H9 (cell line): ENCODE data around the gene INSRR. TPM values are rescaled to one million over a fixed set of nuclear protein-coding genes. Genes with fewer than 3 reads are reported as not detected.

Experiments
- DNase-seq: peaks from one replicate; pipeline ENCODE4 v3.0.0-alpha.2; 2017
- H2AFZ ChIP-seq: one replicate; pipeline ENCODE4 v1.6.1; 2013; ENCODE audit warnings: mild to moderate bottlenecking, low read length, control low read depth, moderate library complexity
- H2AK5ac ChIP-seq: 2 replicates; pipeline ENCODE4 v1.6.1; 2013; ENCODE audit warnings: low read length, control low read depth, mixed read lengths; ENCODE audit not compliant: insufficient read length
- H2BK120ac ChIP-seq: one replicate; pipeline ENCODE4 v1.6.1; 2013; ENCODE audit warnings: low read depth, mild to moderate bottlenecking, low read length, control low read depth, inconsistent platforms; ENCODE audit not compliant: poor library complexity, severe bottlenecking
- H2BK12ac ChIP-seq: 2 replicates; pipeline ENCODE4 v1.6.1; 2013; ENCODE audit warnings: low read length, control low read depth, mixed read lengths, low read depth; ENCODE audit not compliant: insufficient read length
- H2BK15ac ChIP-seq: 2 replicates; pipeline ENCODE4 v1.6.1; 2013; ENCODE audit warnings: low read depth, low read length, control low read depth
- H2BK20ac ChIP-seq: one replicate; pipeline ENCODE4 v1.6.1; 2013; ENCODE audit warnings: low read depth, mild to moderate bottlenecking, low read length, control low read depth, inconsistent platforms; ENCODE audit not compliant: poor library complexity, severe bottlenecking
- H2BK5ac ChIP-seq: 2 replicates; pipeline ENCODE4 v1.6.1; 2013; ENCODE audit warnings: low read length, control low read depth, mixed read lengths; ENCODE audit not compliant: insufficient read length
- H3K14ac ChIP-seq: 2 replicates; pipeline ENCODE4 v1.6.1; 2013; ENCODE audit warnings: low read length, control low read depth; ENCODE audit not compliant: insufficient read depth
- H3K18ac ChIP-seq: 2 replicates; pipeline ENCODE4 v1.6.1; 2013; ENCODE audit warnings: low read depth, mild to moderate bottlenecking, mixed read lengths, low read length, control low read depth; ENCODE audit not compliant: insufficient read length
- H3K23ac ChIP-seq: 2 replicates; pipeline ENCODE4 v1.6.1; 2013; ENCODE audit warnings: low read length, control low read depth, mixed read lengths, low read depth; ENCODE audit not compliant: insufficient read length
- H3K23me2 ChIP-seq: 2 replicates; pipeline ENCODE4 v1.6.1; 2013; ENCODE audit warnings: low read depth, mild to moderate bottlenecking, mixed read lengths, low read length, control low read depth; ENCODE audit not compliant: insufficient read length, poor library complexity, severe bottlenecking
- H3K27ac ChIP-seq: 2 replicates; pipeline ENCODE4 v1.5.1; 2013; ENCODE audit warnings: low read length, control low read depth, mixed read lengths, low read depth; ENCODE audit not compliant: insufficient read length
- H3K27me3 ChIP-seq: 2 replicates; pipeline ENCODE4 v1.6.1; 2013; ENCODE audit warnings: low read length, control low read depth, inconsistent platforms; ENCODE audit not compliant: insufficient read depth
- H3K4ac ChIP-seq: 2 replicates; pipeline ENCODE4 v1.6.1; 2013; ENCODE audit warnings: low read depth, mild to moderate bottlenecking, control low read depth, inconsistent platforms, low read length, moderate library complexity
- H3K4me1 ChIP-seq: 2 replicates; pipeline ENCODE4 v1.6.1; 2013; ENCODE audit warnings: low read length, control low read depth, inconsistent platforms; ENCODE audit not compliant: insufficient read depth
- H3K4me2 ChIP-seq: 2 replicates; pipeline ENCODE4 v1.6.1; 2013; ENCODE audit warnings: low read length, control low read depth, mixed read lengths; ENCODE audit not compliant: insufficient read length, insufficient read depth
- H3K56ac ChIP-seq: 2 replicates; pipeline ENCODE4 v1.6.1; 2013; ENCODE audit warnings: low read depth, mild to moderate bottlenecking, mixed read lengths, low read length, control low read depth; ENCODE audit not compliant: insufficient read length
- H3K79me1 ChIP-seq: 2 replicates; pipeline ENCODE4 v1.6.1; 2013; ENCODE audit warnings: low read depth, mild to moderate bottlenecking, moderate library complexity, low read length, control low read depth, inconsistent platforms; ENCODE audit not compliant: insufficient read depth, poor library complexity, severe bottlenecking
- H3K79me2 ChIP-seq: 2 replicates; pipeline ENCODE4 v1.6.1; 2013; ENCODE audit warnings: low read length, control low read depth, inconsistent platforms; ENCODE audit not compliant: insufficient read depth
- H3K9ac ChIP-seq: 2 replicates; pipeline ENCODE4 v1.6.1; 2013; ENCODE audit warnings: low read length, control low read depth, mixed read lengths; ENCODE audit not compliant: insufficient read length; ENCODE audit errors: extremely low read depth
- H3K9me3 ChIP-seq: one replicate; pipeline ENCODE4 v1.6.1; 2013; ENCODE audit warnings: low read depth, low read length, inconsistent platforms; ENCODE audit not compliant: control insufficient read depth
- H3T11ph ChIP-seq: one replicate; pipeline ENCODE4 v1.6.1; 2013; ENCODE audit warnings: mild to moderate bottlenecking, low read length, control low read depth, inconsistent platforms
- H4K20me1 ChIP-seq: one replicate; pipeline ENCODE4 v1.6.1; 2013; ENCODE audit not compliant: control insufficient read depth, insufficient read length, insufficient read depth
- H4K5ac ChIP-seq: 2 replicates; pipeline ENCODE4 v1.6.1; 2013; ENCODE audit warnings: low read depth, mild to moderate bottlenecking, mixed read lengths, low read length, control low read depth; ENCODE audit not compliant: insufficient read length
- H4K8ac ChIP-seq: replicated peaks from 2 replicates; pipeline ENCODE4 v1.6.1; 2013; ENCODE audit warnings: low read length, control low read depth, mixed read lengths, low read depth; ENCODE audit not compliant: insufficient read length
- H4K91ac ChIP-seq: 2 replicates; pipeline ENCODE4 v1.6.1; 2013; ENCODE audit warnings: low read depth, mild to moderate bottlenecking, moderate library complexity, mixed read lengths, low read length, control low read depth; ENCODE audit not compliant: insufficient read length
- H3K27ac Mint-ChIP-seq, 3 experiments: 2 replicates in 2 of 3; 3 replicates in 1 of 3; pipeline ENCODE4 v1.8.0; 2020 to 2021; ENCODE audit warnings: mixed read lengths in 3 of 3, mild to moderate bottlenecking in 1 of 3, moderate library complexity in 1 of 3
- H3K27me3 Mint-ChIP-seq: 2 replicates; pipeline ENCODE4 v1.8.0; 2021; ENCODE audit warnings: low read depth, mild to moderate bottlenecking, moderate library complexity, mixed read lengths
- H3K36me3 Mint-ChIP-seq, 3 experiments: 2 replicates in 2 of 3; 3 replicates in 1 of 3; pipeline ENCODE4 v1.8.0; 2020 to 2021; ENCODE audit warnings: low read depth in 3 of 3, mixed read lengths in 3 of 3; ENCODE audit not compliant: insufficient read depth in 1 of 3
- H3K4me1 Mint-ChIP-seq, 2 experiments: 2 replicates each; pipeline ENCODE4 v1.8.0; 2020; ENCODE audit warnings: mixed read lengths in 2 of 2
- H3K4me3 Mint-ChIP-seq, 2 experiments: 2 replicates in 1 of 2; 3 replicates in 1 of 2; pipeline ENCODE4 v1.8.0; 2020 to 2021; ENCODE audit warnings: mild to moderate bottlenecking in 2 of 2, mixed read lengths in 2 of 2, moderate library complexity in 1 of 2
- H3K9me3 Mint-ChIP-seq, 2 experiments: 2 replicates in 1 of 2; 3 replicates in 1 of 2; pipeline ENCODE4 v1.8.0; 2020; ENCODE audit warnings: mild to moderate bottlenecking in 2 of 2, mixed read lengths in 2 of 2, moderate library complexity in 1 of 2
- WGBS: extraction: QIAGEN DNeasy Blood & Tissue Kit; methylation state at CpG from one replicate; pipeline ENCODE4 v1.1.7; 2013; ENCODE audit warnings: missing lambda C conversion rate, low lambda C conversion rate, mixed read lengths; ENCODE audit not compliant: insufficient read length; ENCODE audit errors: extremely low coverage; 5-methylcytosine and 5-hydroxymethylcytosine counted together
- total RNA-seq: library from RNA; stranded (reverse); gene quantifications from 2 replicates; pipeline ENCODE4 v1.2.1, GENCODE V29; 2021
- TF ChIP-seq, protein P1 (sequence below): fragments of 200-600 bp; sonication (generic); conservative IDR thresholded peaks from 3 replicates; pipeline ENCODE4 v1.8.0; 2021; ENCODE audit warnings: antibody characterized with exemption, mild to moderate bottlenecking

INSRR gene
- total RNA-seq, 1 experiment from 2014 or later = not detected

DNA sequence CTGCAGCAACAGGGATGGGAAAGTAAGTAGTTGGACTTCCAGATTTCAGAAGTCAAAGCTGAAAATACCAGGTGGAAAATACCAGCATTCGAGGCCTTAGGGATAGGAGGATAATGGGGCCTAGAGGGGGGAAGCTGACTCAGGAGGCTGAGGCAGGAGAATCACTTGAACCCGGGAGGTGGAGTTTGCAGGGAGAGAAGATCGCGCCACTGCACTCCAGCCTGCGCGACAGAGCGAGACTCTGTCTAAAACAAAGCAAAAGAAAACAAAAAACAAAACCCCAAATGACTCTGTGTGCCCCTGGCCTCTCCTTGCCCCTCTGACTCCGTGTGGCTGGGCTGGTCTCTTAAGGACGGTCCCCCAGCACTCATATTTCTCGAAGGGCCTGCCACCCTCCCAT, 45.6 kb downstream of the INSRR start:
- Histone ChIP-seq H4K91ac (no peak overlapping the region), H2BK15ac (no peak overlapping the region), H2BK5ac (no peak overlapping the region), H3K79me2 (no peaks in the 10 kb centered on the region), H3K23ac (no peak overlapping the region), H2BK120ac (no peak overlapping the region), H3K4ac (no peak overlapping the region), H3K4me1 (no peaks in the 10 kb centered on the region; the same call in 1 of the 2 replicates), H3K27me3 (peaks cover 11% of the 10 kb centered on the region; the same call in 1 of the 2 replicates), H3K79me1 (no peaks in the 10 kb centered on the region), H2AK5ac (no peak overlapping the region), H3K18ac (peak overlapping the region; percentile 52), H4K20me1 (no peaks in the 10 kb centered on the region), H3K27ac (no peak overlapping the region), H3K56ac (no peak overlapping the region), H3K14ac (peak overlapping the region; percentile 67), H2AFZ (no peak overlapping the region), H3T11ph (no peak overlapping the region), H4K5ac (no peak overlapping the region), H4K8ac (no peak overlapping the region), H3K4me2 (peak overlapping the region; percentile 46), H3K23me2 (peaks cover 5% of the 10 kb centered on the region), H2BK20ac (no peak overlapping the region), H3K9ac (peak overlapping the region; percentile 28), H3K9me3 (no peaks in the 10 kb centered on the region), H2BK12ac (no peak overlapping the region)
- H3K27me3 Mint-ChIP-seq = peaks cover 69% of the 10 kb centered on the region
- peaks cover 22 to 41% of the 10 kb centered on the region in 2 experiments for H3K4me1 Mint-ChIP-seq
- TF ChIP-seq, protein P1, sequence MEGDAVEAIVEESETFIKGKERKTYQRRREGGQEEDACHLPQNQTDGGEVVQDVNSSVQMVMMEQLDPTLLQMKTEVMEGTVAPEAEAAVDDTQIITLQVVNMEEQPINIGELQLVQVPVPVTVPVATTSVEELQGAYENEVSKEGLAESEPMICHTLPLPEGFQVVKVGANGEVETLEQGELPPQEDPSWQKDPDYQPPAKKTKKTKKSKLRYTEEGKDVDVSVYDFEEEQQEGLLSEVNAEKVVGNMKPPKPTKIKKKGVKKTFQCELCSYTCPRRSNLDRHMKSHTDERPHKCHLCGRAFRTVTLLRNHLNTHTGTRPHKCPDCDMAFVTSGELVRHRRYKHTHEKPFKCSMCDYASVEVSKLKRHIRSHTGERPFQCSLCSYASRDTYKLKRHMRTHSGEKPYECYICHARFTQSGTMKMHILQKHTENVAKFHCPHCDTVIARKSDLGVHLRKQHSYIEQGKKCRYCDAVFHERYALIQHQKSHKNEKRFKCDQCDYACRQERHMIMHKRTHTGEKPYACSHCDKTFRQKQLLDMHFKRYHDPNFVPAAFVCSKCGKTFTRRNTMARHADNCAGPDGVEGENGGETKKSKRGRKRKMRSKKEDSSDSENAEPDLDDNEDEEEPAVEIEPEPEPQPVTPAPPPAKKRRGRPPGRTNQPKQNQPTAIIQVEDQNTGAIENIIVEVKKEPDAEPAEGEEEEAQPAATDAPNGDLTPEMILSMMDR = no peak
- no peak overlapping the region for H3K27ac Mint-ChIP-seq
- H3K9me3 Mint-ChIP-seq = no peaks in the 10 kb centered on the region; a peak in 1 of 5 replicates
- no peak for DNase-seq
- H3K36me3 Mint-ChIP-seq = peaks cover 0 to 7% (median 4%) of the 10 kb centered on the region in 3 experiments; a peak in 3 of 7 replicates
- WGBS = no CpG with 5 or more reads among the region's 10 CpGs
- peak overlapping the region; percentile 53 to 77 for H3K4me3 Mint-ChIP-seq
